K562 (cell line): Measurements from ENCODE around the gene AURKB. TPM values are rescaled to one million over a fixed set of nuclear protein-coding genes. Genes with fewer than 3 reads are reported as not detected.

Experiments
- DDX20 ChIP-seq: fragments of 450-650 bp; IDR thresholded peaks from 2 replicates; pipeline ENCODE4 v1.6.1; 2016; ENCODE audit warnings: missing genetic modification characterization, low read depth, mild to moderate bottlenecking, missing compliant biosample characterization, moderate library complexity
- DNMT1 ChIP-seq: fragments of 450-650 bp; IDR thresholded peaks from 2 replicates; pipeline ENCODE4 v1.6.1; 2016; ENCODE audit warnings: antibody characterized with exemption, mild to moderate bottlenecking
- ETV6 ChIP-seq, 3 experiments: fragments of 150-350 bp in 1 of 3; sonication (generic) in 1 of 3; formaldehyde crosslinking in 1 of 3; IDR thresholded peaks; 2 replicates each; pipeline versions ENCODE4 v1.6.1 to v1.8.0; 2014 to 2022; ENCODE audit warnings: borderline replicate concordance in 2 of 3, low read depth in 2 of 3, antibody characterized with exemption in 1 of 3, low read length in 1 of 3, mild to moderate bottlenecking in 1 of 3, missing genetic modification reagents in 1 of 3
- FIP1L1 ChIP-seq: fragments of 200-400 bp; formaldehyde crosslinking; IDR thresholded peaks from 2 replicates; pipeline ENCODE4 v1.6.1; 2018; ENCODE audit warnings: mild to moderate bottlenecking, low read depth, low read length; ENCODE audit not compliant: poor library complexity, severe bottlenecking
- FOXP4 ChIP-seq: sonication (generic); formaldehyde crosslinking; IDR thresholded peaks from 2 replicates; pipeline ENCODE4 v1.8.0; 2022; ENCODE audit warnings: mild to moderate bottlenecking, missing genetic modification reagents, borderline replicate concordance
- LEF1 ChIP-seq: fragments of 450-650 bp; IDR thresholded peaks from 2 replicates; pipeline ENCODE4 v1.6.1; 2016; ENCODE audit warnings: mild to moderate bottlenecking
- MAFG ChIP-seq: fragments of 450-650 bp; conservative IDR thresholded peaks from 2 replicates; pipeline ENCODE4 v1.6.1; 2016; ENCODE audit warnings: missing genetic modification characterization, missing compliant biosample characterization
- MTA1 ChIP-seq: fragments of 450-650 bp; IDR thresholded peaks from 2 replicates; pipeline ENCODE4 v1.6.1; 2017; ENCODE audit warnings: borderline replicate concordance
- TAF1 ChIP-seq: IDR thresholded peaks from 2 replicates; pipeline ENCODE4 v1.6.1; 2011; ENCODE audit warnings: mild to moderate bottlenecking, low read length, moderate library complexity; ENCODE audit not compliant: insufficient read depth, control insufficient read depth, severe bottlenecking; ENCODE audit errors: extremely low read depth
- ZNF699 ChIP-seq: fragments of 250-450 bp; sonication (Bioruptor Pico); IDR thresholded peaks from 2 replicates; pipeline ENCODE4 v1.8.0; 2021; ENCODE audit warnings: mild to moderate bottlenecking, moderate library complexity; ENCODE audit not compliant: insufficient replicate concordance
- polyA plus RNA-seq, 8 experiments: library from polyadenylated mRNA; depleted of rRNA in 4 of 8; stranded (reverse) in 5 of 8; unstranded in 3 of 8; fragments of >200 nt; fragmentation: Nextera tagmentation in 2 of 8; fragmentation: Illumina TruSeq in 1 of 8; extraction: Ambion mirVana in 2 of 8; extraction: Trizol in 1 of 8; gene quantifications; 2 replicates each; pipeline versions ENCODE4 v1.2.1 to v1.2.3, GENCODE V29; 2011 to 2014; ENCODE audit warnings: inconsistent platforms in 1 of 8, missing spikeins in 1 of 8
- total RNA-seq, 7 experiments: library from RNA; depleted of rRNA in 6 of 7; stranded (reverse); fragments of >200 nt in 6 of 7; fragmentation: Illumina TruSeq in 2 of 7; extraction: Trizol in 2 of 7; gene quantifications; 2 replicates each; pipeline versions ENCODE4 v1.2.1 to v1.2.3, GENCODE V29; 2011 to 2021; ENCODE audit warnings: low replicate concordance in 1 of 7
- TF ChIP-seq, protein P1 (sequence below): sonication (generic); formaldehyde crosslinking; IDR thresholded peaks from 2 replicates; pipeline ENCODE4 v1.8.1; 2023; ENCODE audit warnings: mild to moderate bottlenecking, missing genetic modification reagents
- TF ChIP-seq, protein P2 (sequence below): sonication (generic); formaldehyde crosslinking; IDR thresholded peaks from 2 replicates; pipeline ENCODE4 v1.8.0; 2022; ENCODE audit warnings: mild to moderate bottlenecking, missing genetic modification reagents
- TF ChIP-seq, protein P3 (sequence below): fragments of 450-650 bp; IDR thresholded peaks from 2 replicates; pipeline ENCODE4 v1.6.1; 2016; ENCODE audit warnings: mild to moderate bottlenecking

AURKB gene
- total and polyA plus RNA-seq, 9 of the 15 experiments (the other 6 are each of a cell fraction or from before 2014, with no cell fraction given): 27.2 to 114 (median 74.8) TPM

GRCh38 chr17:8220783-8221662 lies 10.6 kb upstream of the AURKB start (continued):
- TF ChIP-seq, protein P1, sequence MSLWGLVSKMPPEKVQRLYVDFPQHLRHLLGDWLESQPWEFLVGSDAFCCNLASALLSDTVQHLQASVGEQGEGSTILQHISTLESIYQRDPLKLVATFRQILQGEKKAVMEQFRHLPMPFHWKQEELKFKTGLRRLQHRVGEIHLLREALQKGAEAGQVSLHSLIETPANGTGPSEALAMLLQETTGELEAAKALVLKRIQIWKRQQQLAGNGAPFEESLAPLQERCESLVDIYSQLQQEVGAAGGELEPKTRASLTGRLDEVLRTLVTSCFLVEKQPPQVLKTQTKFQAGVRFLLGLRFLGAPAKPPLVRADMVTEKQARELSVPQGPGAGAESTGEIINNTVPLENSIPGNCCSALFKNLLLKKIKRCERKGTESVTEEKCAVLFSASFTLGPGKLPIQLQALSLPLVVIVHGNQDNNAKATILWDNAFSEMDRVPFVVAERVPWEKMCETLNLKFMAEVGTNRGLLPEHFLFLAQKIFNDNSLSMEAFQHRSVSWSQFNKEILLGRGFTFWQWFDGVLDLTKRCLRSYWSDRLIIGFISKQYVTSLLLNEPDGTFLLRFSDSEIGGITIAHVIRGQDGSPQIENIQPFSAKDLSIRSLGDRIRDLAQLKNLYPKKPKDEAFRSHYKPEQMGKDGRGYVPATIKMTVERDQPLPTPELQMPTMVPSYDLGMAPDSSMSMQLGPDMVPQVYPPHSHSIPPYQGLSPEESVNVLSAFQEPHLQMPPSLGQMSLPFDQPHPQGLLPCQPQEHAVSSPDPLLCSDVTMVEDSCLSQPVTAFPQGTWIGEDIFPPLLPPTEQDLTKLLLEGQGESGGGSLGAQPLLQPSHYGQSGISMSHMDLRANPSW (CRISPR knock-in tag): 0 out of 2 replicates have a peak, but pooled peaks have one; percentile 55
- TF ChIP-seq ZNF699 (no peak), FIP1L1 (no peak), DDX20 (tag) (no peak), FOXP4 (no peak), ETV6 (IDR thresholded peaks at IDR 0.05; ENCODE audit: borderline replicate concordance in 1 of 2, low read depth in 2 of 2, low read length in 1 of 2) (peak in 1 of 2 experiments; percentile 12; a peak in 1 of 4 replicates), ETV6 (CRISPR knock-in tag; IDR thresholded peaks at IDR 0.05; ENCODE audit: borderline replicate concordance) (no peak), MAFG (tag) (peak; percentile 60), DNMT1 (no peak), LEF1 (no peak), MTA1 (peak; percentile 51; the same call in 1 of the 2 replicates), TAF1 (no peak)
- TF ChIP-seq, protein P2, sequence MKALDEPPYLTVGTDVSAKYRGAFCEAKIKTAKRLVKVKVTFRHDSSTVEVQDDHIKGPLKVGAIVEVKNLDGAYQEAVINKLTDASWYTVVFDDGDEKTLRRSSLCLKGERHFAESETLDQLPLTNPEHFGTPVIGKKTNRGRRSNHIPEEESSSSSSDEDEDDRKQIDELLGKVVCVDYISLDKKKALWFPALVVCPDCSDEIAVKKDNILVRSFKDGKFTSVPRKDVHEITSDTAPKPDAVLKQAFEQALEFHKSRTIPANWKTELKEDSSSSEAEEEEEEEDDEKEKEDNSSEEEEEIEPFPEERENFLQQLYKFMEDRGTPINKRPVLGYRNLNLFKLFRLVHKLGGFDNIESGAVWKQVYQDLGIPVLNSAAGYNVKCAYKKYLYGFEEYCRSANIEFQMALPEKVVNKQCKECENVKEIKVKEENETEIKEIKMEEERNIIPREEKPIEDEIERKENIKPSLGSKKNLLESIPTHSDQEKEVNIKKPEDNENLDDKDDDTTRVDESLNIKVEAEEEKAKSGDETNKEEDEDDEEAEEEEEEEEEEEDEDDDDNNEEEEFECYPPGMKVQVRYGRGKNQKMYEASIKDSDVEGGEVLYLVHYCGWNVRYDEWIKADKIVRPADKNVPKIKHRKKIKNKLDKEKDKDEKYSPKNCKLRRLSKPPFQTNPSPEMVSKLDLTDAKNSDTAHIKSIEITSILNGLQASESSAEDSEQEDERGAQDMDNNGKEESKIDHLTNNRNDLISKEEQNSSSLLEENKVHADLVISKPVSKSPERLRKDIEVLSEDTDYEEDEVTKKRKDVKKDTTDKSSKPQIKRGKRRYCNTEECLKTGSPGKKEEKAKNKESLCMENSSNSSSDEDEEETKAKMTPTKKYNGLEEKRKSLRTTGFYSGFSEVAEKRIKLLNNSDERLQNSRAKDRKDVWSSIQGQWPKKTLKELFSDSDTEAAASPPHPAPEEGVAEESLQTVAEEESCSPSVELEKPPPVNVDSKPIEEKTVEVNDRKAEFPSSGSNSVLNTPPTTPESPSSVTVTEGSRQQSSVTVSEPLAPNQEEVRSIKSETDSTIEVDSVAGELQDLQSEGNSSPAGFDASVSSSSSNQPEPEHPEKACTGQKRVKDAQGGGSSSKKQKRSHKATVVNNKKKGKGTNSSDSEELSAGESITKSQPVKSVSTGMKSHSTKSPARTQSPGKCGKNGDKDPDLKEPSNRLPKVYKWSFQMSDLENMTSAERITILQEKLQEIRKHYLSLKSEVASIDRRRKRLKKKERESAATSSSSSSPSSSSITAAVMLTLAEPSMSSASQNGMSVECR (CRISPR knock-in tag): peak; percentile 70
- TF ChIP-seq, protein P3, sequence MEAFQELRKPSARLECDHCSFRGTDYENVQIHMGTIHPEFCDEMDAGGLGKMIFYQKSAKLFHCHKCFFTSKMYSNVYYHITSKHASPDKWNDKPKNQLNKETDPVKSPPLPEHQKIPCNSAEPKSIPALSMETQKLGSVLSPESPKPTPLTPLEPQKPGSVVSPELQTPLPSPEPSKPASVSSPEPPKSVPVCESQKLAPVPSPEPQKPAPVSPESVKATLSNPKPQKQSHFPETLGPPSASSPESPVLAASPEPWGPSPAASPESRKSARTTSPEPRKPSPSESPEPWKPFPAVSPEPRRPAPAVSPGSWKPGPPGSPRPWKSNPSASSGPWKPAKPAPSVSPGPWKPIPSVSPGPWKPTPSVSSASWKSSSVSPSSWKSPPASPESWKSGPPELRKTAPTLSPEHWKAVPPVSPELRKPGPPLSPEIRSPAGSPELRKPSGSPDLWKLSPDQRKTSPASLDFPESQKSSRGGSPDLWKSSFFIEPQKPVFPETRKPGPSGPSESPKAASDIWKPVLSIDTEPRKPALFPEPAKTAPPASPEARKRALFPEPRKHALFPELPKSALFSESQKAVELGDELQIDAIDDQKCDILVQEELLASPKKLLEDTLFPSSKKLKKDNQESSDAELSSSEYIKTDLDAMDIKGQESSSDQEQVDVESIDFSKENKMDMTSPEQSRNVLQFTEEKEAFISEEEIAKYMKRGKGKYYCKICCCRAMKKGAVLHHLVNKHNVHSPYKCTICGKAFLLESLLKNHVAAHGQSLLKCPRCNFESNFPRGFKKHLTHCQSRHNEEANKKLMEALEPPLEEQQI: peak; percentile 37; the same call in 1 of the 2 replicates
